Measurements from ENCODE around the gene KRTAP10-11.

Gene KRTAP10-11

GRCh38 chr21:44650265-44650972 is 4.2 kb downstream of the KRTAP10-11 start:
- TF ChIP-seq CTCF (conservative IDR thresholded peaks at IDR 0.05) (no peak), ZFX (IDR thresholded peaks at IDR 0.05) (no peak)
- no peak overlapping the region for H3K27ac ChIP-seq

- TF ChIP-seq ZFX (IDR thresholded peaks at IDR 0.05): no peak
- no peak for TF ChIP-seq CTCF (conservative IDR thresholded peaks at IDR 0.05)
- no peak overlapping the region for H3K27ac ChIP-seq
Measured at GRCh38 chr21:44650973-44651675, 4.9 kb downstream of the KRTAP10-11 start.

- TF ChIP-seq CTCF (conservative IDR thresholded peaks at IDR 0.05) (no peak), ZFX (IDR thresholded peaks at IDR 0.05) (no peak)
- no peak overlapping the region for H3K27ac ChIP-seq
Measured at GRCh38 chr21:44653123-44653522, 6.9 kb downstream of the KRTAP10-11 start.

GRCh38 chr21:44653656-44654575 is 7.7 kb downstream of the KRTAP10-11 start:
- TF ChIP-seq CTCF (conservative IDR thresholded peaks at IDR 0.05) (no peak), ZFX (IDR thresholded peaks at IDR 0.05) (no peak)
- H3K27ac ChIP-seq: no peak overlapping the region

- H3K27ac ChIP-seq: no peak within 1 kb of the TSS
- no peak for TF ChIP-seq ZFX (IDR thresholded peaks at IDR 0.05)
- no peak for TF ChIP-seq CTCF (conservative IDR thresholded peaks at IDR 0.05)
Measured at GRCh38 chr21:44654576-44655175, 8.5 kb downstream of the KRTAP10-11 start, which contains the start of gene KRTAP12-4. KRTAP12-4 (minus strand) TSS chr21:44654659; CDS start chr21:44654614, 45 bp downstream.

- H3K27ac ChIP-seq: no peak overlapping the region
- no peak for TF ChIP-seq ZFX (IDR thresholded peaks at IDR 0.05)
- TF ChIP-seq CTCF (conservative IDR thresholded peaks at IDR 0.05): no peak
Measured at GRCh38 chr21:44656868-44657267, 10.7 kb downstream of the KRTAP10-11 start.

Measured in C4-2B (cell line).